Neural cell (in vitro differentiated cells): ENCODE data around the gene RASD2. TPM values are rescaled to one million over a fixed set of nuclear protein-coding genes. Genes with fewer than 3 reads are reported as not detected.

Experiments used
- H2AFZ ChIP-seq: fragments of 200-600, 300-800 bp; sonication (generic), shearing (Covaris generic); 2 replicates; pipeline ENCODE4 v1.6.0; 2014; ENCODE audit warnings: low read depth, mild to moderate bottlenecking, antibody characterized with exemption, low read length, moderate library complexity
- H3F3A ChIP-seq: fragments of 200-600 bp; shearing (Covaris generic); 2 replicates; pipeline ENCODE4 v1.6.1; 2016; ENCODE audit warnings: mild to moderate bottlenecking, moderate library complexity, mixed read lengths, antibody characterized with exemption, low read length; ENCODE audit not compliant: insufficient read depth, poor library complexity, severe bottlenecking
- H3K27ac ChIP-seq: fragments of 200-600, 300-800 bp; sonication (generic), shearing (Covaris generic); 2 replicates; pipeline ENCODE4 v1.5.1; 2014; ENCODE audit warnings: mild to moderate bottlenecking, low read length, moderate library complexity
- H3K27me3 ChIP-seq: fragments of 300-800, 200-600 bp; sonication (generic), shearing (Covaris generic); 2 replicates; pipeline ENCODE4 v1.6.0; 2014; ENCODE audit warnings: mild to moderate bottlenecking, low read depth, low read length, moderate library complexity; ENCODE audit not compliant: insufficient read depth
- H3K36me3 ChIP-seq: fragments of 300-800, 200-600 bp; sonication (generic), shearing (Covaris generic); 2 replicates; pipeline ENCODE4 v1.5.1; 2014; ENCODE audit warnings: mild to moderate bottlenecking, antibody characterized with exemption, low read length, moderate library complexity; ENCODE audit not compliant: insufficient read depth
- H3K4me2 ChIP-seq: fragments of 300-800, 200-600 bp; sonication (generic), shearing (Covaris generic); 2 replicates; pipeline ENCODE4 v1.6.0; 2014; ENCODE audit warnings: mild to moderate bottlenecking, low read length
- H3K4me3 ChIP-seq: fragments of 300-800, 200-600 bp; sonication (generic), shearing (Covaris generic); 2 replicates; pipeline ENCODE4 v1.5.1; 2014; ENCODE audit warnings: mild to moderate bottlenecking, low read length, moderate library complexity
- H3K79me2 ChIP-seq: fragments of 200-600 bp; shearing (Covaris generic); replicated peaks from 2 replicates; pipeline ENCODE4 v1.6.0; 2014; ENCODE audit warnings: mild to moderate bottlenecking, low read length, moderate library complexity; ENCODE audit not compliant: insufficient read depth
- H3K9ac ChIP-seq: fragments of 300-800, 200-600 bp; sonication (generic), shearing (Covaris generic); 2 replicates; pipeline ENCODE4 v1.6.1; 2016; ENCODE audit warnings: mild to moderate bottlenecking, low read length, mixed read lengths
- H3K9me2 ChIP-seq: fragments of 200-600 bp; shearing (Covaris generic); 2 replicates; pipeline ENCODE4 v1.6.1; 2016; ENCODE audit warnings: mild to moderate bottlenecking, low read length, mixed read lengths; ENCODE audit not compliant: insufficient read depth
- H3K9me3 ChIP-seq: fragments of 200-600, 300-800 bp; sonication (generic), shearing (Covaris generic); 2 replicates; pipeline ENCODE4 v1.6.1; 2016; ENCODE audit warnings: mild to moderate bottlenecking, mixed run types, low read length, moderate library complexity, mixed read lengths
- H4K20me1 ChIP-seq: fragments of 200-600 bp; shearing (Covaris generic); 2 replicates; pipeline ENCODE4 v1.6.1; 2016; ENCODE audit warnings: mild to moderate bottlenecking, mixed run types; ENCODE audit not compliant: insufficient read depth
- EP300 ChIP-seq: fragments of 450-650 bp; conservative IDR thresholded peaks from 2 replicates; pipeline ENCODE4 v1.6.1; 2014; ENCODE audit warnings: antibody characterized with exemption, mild to moderate bottlenecking, moderate library complexity; ENCODE audit not compliant: poor library complexity, severe bottlenecking
- EZH2 ChIP-seq: fragments of 200-600, 300-800 bp; shearing (Covaris generic), sonication (generic); IDR thresholded peaks from 2 replicates; pipeline ENCODE4 v1.6.1; 2014; ENCODE audit warnings: antibody characterized with exemption, low read length, borderline replicate concordance, mild to moderate bottlenecking; ENCODE audit not compliant: insufficient read depth, poor library complexity, severe bottlenecking
- MXI1 ChIP-seq: fragments of 450-650 bp; conservative IDR thresholded peaks from 2 replicates; pipeline ENCODE4 v1.6.1; 2014; ENCODE audit warnings: antibody characterized with exemption, mild to moderate bottlenecking; ENCODE audit not compliant: poor library complexity, severe bottlenecking
- POLR2AphosphoS5 ChIP-seq: IDR thresholded peaks from 2 replicates; pipeline ENCODE4 v1.6.1; 2012
- RAD21 ChIP-seq: fragments of 450-650 bp; conservative IDR thresholded peaks from 2 replicates; pipeline ENCODE4 v1.6.1; 2014; ENCODE audit warnings: antibody characterized with exemption, mild to moderate bottlenecking, moderate library complexity
- SMC3 ChIP-seq: fragments of 450-650 bp; conservative IDR thresholded peaks from 2 replicates; pipeline ENCODE4 v1.6.1; 2014; ENCODE audit warnings: antibody characterized with exemption, mild to moderate bottlenecking, moderate library complexity; ENCODE audit not compliant: poor library complexity
- TAF1 ChIP-seq: IDR thresholded peaks from 2 replicates; pipeline ENCODE4 v1.6.1; 2012; ENCODE audit warnings: low read depth
- polyA plus RNA-seq: library from polyadenylated mRNA; depleted of rRNA; stranded (reverse); fragments of >200 nt; gene quantifications from 2 replicates; pipeline ENCODE4 v1.2.3, GENCODE V29; 2014
- TF ChIP-seq, protein P1 (sequence below): fragments of 450-650 bp; IDR thresholded peaks from 2 replicates; pipeline ENCODE4 v1.5.1; 2014; ENCODE audit warnings: antibody characterized with exemption, mild to moderate bottlenecking, moderate library complexity; ENCODE audit not compliant: poor library complexity, severe bottlenecking
- TF ChIP-seq, protein P2 (sequence below): IDR thresholded peaks from 2 replicates; pipeline ENCODE4 v1.6.1; 2012; ENCODE audit warnings: borderline replicate concordance

The RASD2 gene
- polyA plus RNA-seq, 1 donor from 2014 or later, result 0.14 TPM

DNA sequence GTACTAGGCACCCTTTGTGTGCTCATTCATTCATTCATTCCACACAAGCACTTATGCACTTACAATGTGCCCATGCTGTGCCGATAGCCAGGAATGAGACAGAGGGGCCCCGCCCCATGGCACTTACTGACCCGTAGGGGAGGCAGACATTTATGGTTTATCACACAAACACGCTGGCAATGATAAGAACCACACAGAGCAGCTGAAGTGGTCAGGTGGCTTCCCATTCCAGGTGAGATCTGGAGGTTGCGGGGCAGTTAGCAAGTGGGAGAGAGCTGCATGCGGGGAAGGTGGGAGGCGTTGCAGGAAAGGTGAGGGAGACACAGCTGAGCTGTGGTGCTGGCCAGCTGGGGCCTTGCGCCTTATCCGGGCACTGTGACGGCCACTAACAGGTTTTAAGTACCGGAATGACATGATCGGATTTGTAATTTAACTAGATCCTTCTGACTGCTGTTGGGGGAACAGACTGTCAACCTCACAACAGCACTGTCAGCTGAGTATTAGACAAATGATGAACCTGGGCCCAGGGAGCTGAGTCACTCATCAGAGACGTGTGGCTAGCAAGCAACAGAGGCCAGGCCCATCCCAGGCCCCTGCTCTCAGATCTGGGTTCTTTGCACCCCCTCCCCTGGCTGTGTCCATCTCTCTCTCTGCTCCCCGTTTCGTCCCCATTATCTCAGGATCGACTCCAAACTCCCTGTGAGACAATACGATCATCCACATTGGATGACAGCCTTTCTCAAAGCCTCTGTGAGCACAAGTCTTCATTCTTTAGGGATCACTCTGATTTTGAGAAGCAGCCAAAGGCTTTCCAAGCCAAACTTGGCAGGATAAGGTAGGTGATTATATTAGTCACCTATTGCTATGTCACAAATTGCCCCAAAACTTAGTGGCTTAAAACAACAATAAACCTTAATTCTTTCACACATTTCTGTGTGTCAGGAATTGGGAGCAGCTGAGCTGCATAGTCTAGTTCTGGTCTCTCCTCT lies 28.4 kb downstream of the RASD2 start:
- Histone ChIP-seq H3K9me2 (no peaks in the 10 kb centered on the region), H3K9me3 (no peaks in the 10 kb centered on the region), H3K36me3 (no peaks in the 10 kb centered on the region), H3K4me3 (no peak overlapping the region), H3K4me2 (no peak overlapping the region), H4K20me1 (no peaks in the 10 kb centered on the region), H3K79me2 (no peaks in the 10 kb centered on the region), H3K27ac (no peak overlapping the region), H2AFZ (no peak overlapping the region), H3K9ac (no peak overlapping the region), H3F3A (no peaks in the 10 kb centered on the region), H3K27me3 (no peaks in the 10 kb centered on the region)
- no peak for TF ChIP-seq MXI1
- TF ChIP-seq EZH2, result no peak
- TF ChIP-seq POLR2AphosphoS5, result no peak
- TF ChIP-seq, protein P1, sequence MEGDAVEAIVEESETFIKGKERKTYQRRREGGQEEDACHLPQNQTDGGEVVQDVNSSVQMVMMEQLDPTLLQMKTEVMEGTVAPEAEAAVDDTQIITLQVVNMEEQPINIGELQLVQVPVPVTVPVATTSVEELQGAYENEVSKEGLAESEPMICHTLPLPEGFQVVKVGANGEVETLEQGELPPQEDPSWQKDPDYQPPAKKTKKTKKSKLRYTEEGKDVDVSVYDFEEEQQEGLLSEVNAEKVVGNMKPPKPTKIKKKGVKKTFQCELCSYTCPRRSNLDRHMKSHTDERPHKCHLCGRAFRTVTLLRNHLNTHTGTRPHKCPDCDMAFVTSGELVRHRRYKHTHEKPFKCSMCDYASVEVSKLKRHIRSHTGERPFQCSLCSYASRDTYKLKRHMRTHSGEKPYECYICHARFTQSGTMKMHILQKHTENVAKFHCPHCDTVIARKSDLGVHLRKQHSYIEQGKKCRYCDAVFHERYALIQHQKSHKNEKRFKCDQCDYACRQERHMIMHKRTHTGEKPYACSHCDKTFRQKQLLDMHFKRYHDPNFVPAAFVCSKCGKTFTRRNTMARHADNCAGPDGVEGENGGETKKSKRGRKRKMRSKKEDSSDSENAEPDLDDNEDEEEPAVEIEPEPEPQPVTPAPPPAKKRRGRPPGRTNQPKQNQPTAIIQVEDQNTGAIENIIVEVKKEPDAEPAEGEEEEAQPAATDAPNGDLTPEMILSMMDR, result no peak
- no peak for TF ChIP-seq EP300
- TF ChIP-seq RAD21, result no peak
- TF ChIP-seq TAF1, result no peak
- TF ChIP-seq SMC3, result no peak
- TF ChIP-seq, protein P2, sequence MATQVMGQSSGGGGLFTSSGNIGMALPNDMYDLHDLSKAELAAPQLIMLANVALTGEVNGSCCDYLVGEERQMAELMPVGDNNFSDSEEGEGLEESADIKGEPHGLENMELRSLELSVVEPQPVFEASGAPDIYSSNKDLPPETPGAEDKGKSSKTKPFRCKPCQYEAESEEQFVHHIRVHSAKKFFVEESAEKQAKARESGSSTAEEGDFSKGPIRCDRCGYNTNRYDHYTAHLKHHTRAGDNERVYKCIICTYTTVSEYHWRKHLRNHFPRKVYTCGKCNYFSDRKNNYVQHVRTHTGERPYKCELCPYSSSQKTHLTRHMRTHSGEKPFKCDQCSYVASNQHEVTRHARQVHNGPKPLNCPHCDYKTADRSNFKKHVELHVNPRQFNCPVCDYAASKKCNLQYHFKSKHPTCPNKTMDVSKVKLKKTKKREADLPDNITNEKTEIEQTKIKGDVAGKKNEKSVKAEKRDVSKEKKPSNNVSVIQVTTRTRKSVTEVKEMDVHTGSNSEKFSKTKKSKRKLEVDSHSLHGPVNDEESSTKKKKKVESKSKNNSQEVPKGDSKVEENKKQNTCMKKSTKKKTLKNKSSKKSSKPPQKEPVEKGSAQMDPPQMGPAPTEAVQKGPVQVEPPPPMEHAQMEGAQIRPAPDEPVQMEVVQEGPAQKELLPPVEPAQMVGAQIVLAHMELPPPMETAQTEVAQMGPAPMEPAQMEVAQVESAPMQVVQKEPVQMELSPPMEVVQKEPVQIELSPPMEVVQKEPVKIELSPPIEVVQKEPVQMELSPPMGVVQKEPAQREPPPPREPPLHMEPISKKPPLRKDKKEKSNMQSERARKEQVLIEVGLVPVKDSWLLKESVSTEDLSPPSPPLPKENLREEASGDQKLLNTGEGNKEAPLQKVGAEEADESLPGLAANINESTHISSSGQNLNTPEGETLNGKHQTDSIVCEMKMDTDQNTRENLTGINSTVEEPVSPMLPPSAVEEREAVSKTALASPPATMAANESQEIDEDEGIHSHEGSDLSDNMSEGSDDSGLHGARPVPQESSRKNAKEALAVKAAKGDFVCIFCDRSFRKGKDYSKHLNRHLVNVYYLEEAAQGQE, result no peak

GRCh38 chr22:35569916-35570315 lies 29.3 kb downstream of the RASD2 start:
- TF ChIP-seq, protein P2, result no peak
- TF ChIP-seq TAF1 (no peak), MXI1 (no peak), EP300 (no peak), SMC3 (no peak), RAD21 (no peak), POLR2AphosphoS5 (no peak), EZH2 (no peak)
- TF ChIP-seq, protein P1, result no peak
- Histone ChIP-seq H3K4me3 (no peak overlapping the region), H3K9me3 (no peaks in the 10 kb centered on the region), H3K36me3 (no peaks in the 10 kb centered on the region), H3K9ac (no peak overlapping the region), H3K79me2 (no peaks in the 10 kb centered on the region), H3K27me3 (no peaks in the 10 kb centered on the region), H2AFZ (no peak overlapping the region), H4K20me1 (no peaks in the 10 kb centered on the region), H3K4me2 (no peak overlapping the region), H3K27ac (no peak overlapping the region), H3K9me2 (no peaks in the 10 kb centered on the region), H3F3A (no peaks in the 10 kb centered on the region)
